Testis (tissue), 2 donors: Measurements from ENCODE around the gene SUCLG2.

Experiments used
- CTCF ChIP-seq, 3 experiments: fragments of 450-650 bp in 2 of 3; fragments of 200-600 bp in 1 of 3; sonication (generic) in 1 of 3; IDR thresholded peaks; one replicate each; pipeline ENCODE4 v1.5.1; 2016 to 2019; ENCODE audit warnings: antibody characterized with exemption in 3 of 3, mild to moderate bottlenecking in 2 of 3, moderate library complexity in 1 of 3
- POLR2A ChIP-seq: fragments of 450-650 bp; IDR thresholded peaks from one replicate; pipeline ENCODE4 v1.6.1; 2017; ENCODE audit warnings: antibody characterized with exemption, mild to moderate bottlenecking, moderate library complexity

GRCh38 chr3:67595424-67595823 is 59.0 kb downstream of the SUCLG2 start:
- no peak for TF ChIP-seq CTCF (IDR thresholded peaks at IDR 0.05)
- TF ChIP-seq POLR2A: no peak
